ENCODE measurements around the gene ARRB1.
A peak's percentile ranks its signal among the peaks of the same experiment; 100 is the strongest.

The ARRB1 gene

GRCh38 chr11:75236062-75236461, 115.4 kb downstream of the ARRB1 start:
- no peak for DNase-seq (ENCODE audit: low spot score)
- POLR2A ChIA-PET (ENCODE audit: low non-redundant PET), result no interaction called here
- no peak for TF ChIP-seq CTCF (conservative IDR thresholded peaks at IDR 0.05; ENCODE audit: low read depth)

GRCh38 chr11:75233754-75234172, 117.7 kb downstream of the ARRB1 start:
- POLR2A ChIA-PET (ENCODE audit: low non-redundant PET), result no interaction called here
- no peak overlapping the region for H3K27ac ChIP-seq
- DNase-seq (ENCODE audit: low spot score), result peak; percentile 49
- CTCF ChIA-PET, result interaction anchor here (0.5 to 1.2 kb wide), 2 partner anchors 8 to 36 kb away, joined by 3 to 6 read pairs; no protein-coding TSS in a partner anchor
- no peak for TF ChIP-seq CTCF (conservative IDR thresholded peaks at IDR 0.05; ENCODE audit: low read depth)

More at GRCh38 chr11:75236062-75236461, 115.4 kb downstream of the ARRB1 start:
- no peak overlapping the region for H3K27ac ChIP-seq
- CTCF ChIA-PET, result interaction anchor here (1.1 to 1.7 kb wide), 2 partner anchors 12 to 95 kb away, joined by 4 to 5 read pairs; no protein-coding TSS in a partner anchor

GRCh38 chr11:75230621-75231020, 120.8 kb downstream of the ARRB1 start:
- no peak for TF ChIP-seq CTCF (conservative IDR thresholded peaks at IDR 0.05; ENCODE audit: low read depth)
- no peak for DNase-seq (ENCODE audit: low spot score)
- ChIA-PET CTCF (interaction anchor here (1.4 kb wide), 1 partner anchor 11 kb away, joined by 4 read pairs; no protein-coding TSS in a partner anchor), POLR2A (ENCODE audit: low non-redundant PET) (no interaction called here)
- no peak overlapping the region for H3K27ac ChIP-seq

- DNase-seq (ENCODE audit: low spot score), result no peak
- no peak for TF ChIP-seq CTCF (conservative IDR thresholded peaks at IDR 0.05; ENCODE audit: low read depth)
- H3K27ac ChIP-seq, result no peak overlapping the region
- ChIA-PET POLR2A (ENCODE audit: low non-redundant PET) (no interaction called here), CTCF (interaction anchor here (0.8 kb wide), 1 partner anchor 12 kb away, joined by 4 read pairs; the partner anchor contains the start of gene TPBGL)
Measured at GRCh38 chr11:75229466-75229865, 122.0 kb downstream of the ARRB1 start.

GRCh38 chr11:75225794-75226193, 125.7 kb downstream of the ARRB1 start:
- POLR2A ChIA-PET (ENCODE audit: low non-redundant PET), result no interaction called here
- CTCF ChIA-PET, result interaction anchor here (1.2 to 1.4 kb wide), 2 partner anchors 11 to 16 kb away, joined by 4 to 5 read pairs; no protein-coding TSS in a partner anchor
- no peak overlapping the region for H3K27ac ChIP-seq
- no peak for DNase-seq (ENCODE audit: low spot score)
- TF ChIP-seq CTCF (conservative IDR thresholded peaks at IDR 0.05; ENCODE audit: low read depth), result no peak

- no peak overlapping the region for H3K27ac ChIP-seq
- DNase-seq (ENCODE audit: low spot score), result no peak
- ChIA-PET CTCF (no interaction called here), POLR2A (ENCODE audit: low non-redundant PET) (no interaction called here)
- TF ChIP-seq CTCF (conservative IDR thresholded peaks at IDR 0.05; ENCODE audit: low read depth), result no peak
Measured at GRCh38 chr11:75223954-75224643, 127.4 kb downstream of the ARRB1 start.
